ENCODE measurements around the gene KDM7A.

The KDM7A gene

DNA sequence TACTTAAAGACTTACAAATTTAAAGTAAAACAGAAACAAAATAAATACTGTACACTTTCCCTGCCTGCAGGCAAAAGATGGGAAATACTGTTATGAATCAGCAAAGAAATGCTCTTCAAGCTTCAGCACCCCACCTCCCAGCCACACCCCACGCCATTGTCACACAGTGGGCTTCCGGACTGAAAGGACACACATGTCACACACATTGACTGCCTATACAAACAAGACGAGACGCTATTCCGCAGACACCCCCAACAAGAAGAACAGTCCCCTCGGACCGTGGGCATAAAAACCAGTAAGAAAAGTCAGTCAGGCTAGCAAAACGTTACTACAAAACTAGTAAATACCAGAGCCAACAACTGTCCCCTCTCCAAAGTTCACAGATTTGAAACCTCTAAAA lies 91.8 kb downstream of the KDM7A start:
- no peak for DNase-seq (ENCODE audit: low read depth, low spot score)

DNA sequence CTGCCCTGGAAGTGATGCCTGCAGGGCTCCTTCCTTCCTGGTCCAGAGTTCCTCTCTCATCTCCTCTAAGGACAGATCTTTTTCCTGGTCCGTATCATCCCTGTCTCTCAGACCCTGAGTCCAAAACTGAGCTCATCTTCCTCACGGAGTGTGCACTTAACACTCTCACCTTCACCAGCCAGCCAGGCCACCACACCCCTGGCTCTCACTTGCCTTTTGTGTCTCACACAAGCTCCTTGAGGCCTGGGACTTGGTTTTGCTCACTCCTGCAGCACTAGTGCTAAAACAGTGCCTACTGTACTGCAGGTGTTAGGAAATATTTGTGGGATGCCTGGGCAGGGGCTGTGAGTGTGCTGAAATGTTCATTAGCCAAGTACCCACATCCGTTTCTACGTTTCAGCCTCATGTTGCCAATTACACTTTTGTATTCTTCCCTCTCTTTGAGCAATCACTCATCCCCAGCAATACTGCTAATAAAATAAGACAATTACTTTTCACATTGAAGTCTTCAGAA lies 92.6 kb downstream of the KDM7A start:
- no peak for DNase-seq (ENCODE audit: low read depth, low spot score)

DNA sequence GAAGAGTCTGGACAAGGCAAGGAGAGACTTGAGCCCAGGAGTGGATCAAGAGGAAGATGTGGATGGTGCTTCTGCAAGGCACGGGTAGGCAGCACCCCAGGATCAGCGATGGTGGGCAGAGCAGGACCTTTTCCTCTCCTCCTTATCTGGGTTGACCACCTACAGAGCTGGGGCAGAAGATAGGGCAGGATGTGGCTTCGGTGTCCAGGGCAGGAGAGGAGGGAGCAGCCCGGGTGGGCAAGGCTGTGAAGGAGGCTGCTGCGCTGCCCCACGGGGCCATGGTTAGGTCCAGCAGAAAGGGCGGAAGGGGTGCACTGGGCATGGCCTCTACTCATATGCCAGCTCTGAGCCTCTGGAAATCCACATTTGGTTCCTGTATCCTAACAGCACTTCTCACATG lies 94.0 kb downstream of the KDM7A start:
- DNase-seq (ENCODE audit: low read depth, low spot score), result no peak

DNA sequence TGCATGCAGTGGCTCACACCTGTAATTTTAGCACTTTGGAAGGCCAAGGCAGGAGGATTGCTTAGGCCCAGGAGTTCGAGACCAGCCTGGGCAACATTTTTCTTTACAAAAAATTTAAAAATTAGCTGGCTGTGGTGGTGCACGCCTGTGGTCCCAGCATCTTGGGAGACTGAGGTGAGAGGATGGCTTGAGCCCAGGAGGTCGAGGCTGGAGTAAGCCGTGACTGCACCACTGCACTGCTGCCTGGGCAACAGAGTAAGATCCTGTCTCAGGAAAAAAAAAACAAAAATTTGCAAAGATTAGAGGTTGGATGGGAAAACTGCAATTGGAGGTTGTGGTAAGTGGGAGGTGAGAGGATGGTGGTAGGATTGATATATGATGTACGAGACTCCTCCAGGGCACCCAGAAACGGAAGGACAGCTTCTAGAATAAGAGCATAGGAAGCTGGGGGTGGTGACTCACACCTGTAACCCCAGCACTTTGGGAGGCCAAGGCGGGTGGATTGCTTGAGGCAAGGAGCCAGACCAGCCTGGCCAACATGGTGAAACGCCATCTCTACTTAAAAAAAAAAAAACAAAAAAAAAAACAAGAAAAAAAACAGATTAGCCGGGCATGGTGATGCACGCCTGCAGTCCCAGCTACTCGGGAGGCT lies 94.9 kb downstream of the KDM7A start:
- DNase-seq (ENCODE audit: low read depth, low spot score), result no peak

DNA sequence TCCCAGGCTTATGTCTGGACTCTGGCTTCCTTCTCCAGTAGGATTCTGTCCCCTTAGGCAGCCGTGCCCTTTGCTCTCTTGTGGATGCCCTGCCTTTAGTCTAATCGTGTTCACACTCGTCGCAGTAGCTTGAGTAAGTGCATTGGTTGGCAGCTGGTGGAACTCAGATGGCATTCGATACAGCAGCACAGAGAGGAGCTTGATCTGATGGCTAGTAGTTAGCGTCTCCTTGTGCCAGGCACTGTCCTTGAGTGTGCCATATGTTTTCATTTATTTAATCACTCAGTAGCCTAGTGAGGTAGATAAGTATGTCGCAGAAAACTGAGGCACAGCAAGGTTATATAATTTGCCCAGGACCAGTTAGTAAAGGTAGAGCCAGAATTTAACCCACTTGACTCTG lies 95.9 kb downstream of the KDM7A start:
- no peak for DNase-seq (ENCODE audit: low read depth, low spot score)

DNA sequence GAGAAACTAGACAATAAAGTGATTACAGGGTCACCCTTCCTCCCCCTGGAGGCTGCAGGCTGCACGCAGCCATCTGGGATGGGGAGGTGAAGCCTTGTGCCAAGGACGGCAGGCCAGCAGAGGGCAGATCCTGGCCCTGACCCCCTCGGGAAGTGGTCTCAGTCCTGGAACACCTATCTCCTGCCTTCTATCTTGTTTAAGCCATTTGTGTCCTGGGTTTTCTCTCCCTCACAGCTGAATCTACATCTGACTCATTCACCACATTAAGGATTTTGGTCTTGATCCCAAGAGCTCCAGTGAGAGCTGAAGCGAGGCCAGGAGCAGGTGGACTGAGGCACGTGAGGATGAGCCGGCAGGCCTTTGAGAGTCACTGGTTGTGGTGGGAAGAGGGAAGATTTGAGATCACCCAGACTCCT lies 97.7 kb downstream of the KDM7A start:
- no peak for DNase-seq (ENCODE audit: low read depth, low spot score)

DNA sequence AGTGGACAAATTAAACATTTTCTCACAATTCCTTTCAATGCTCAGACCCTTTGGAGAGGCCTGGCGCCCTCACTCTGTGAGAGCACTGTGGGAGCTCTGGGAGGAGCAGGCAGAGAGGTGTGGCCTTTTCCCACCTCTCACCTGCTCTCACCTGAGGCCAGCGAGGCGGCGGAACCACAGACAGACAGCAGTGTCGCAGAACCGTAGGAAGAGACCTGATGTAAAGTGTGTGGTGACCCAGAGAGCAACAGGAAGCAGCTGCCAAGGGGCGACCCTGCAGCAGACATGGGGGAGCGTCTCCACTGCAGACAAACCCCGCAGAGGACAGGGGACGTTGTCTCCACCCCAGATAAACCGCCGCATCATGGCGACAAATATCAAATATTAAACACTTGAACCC lies 98.4 kb downstream of the KDM7A start:
- no peak for DNase-seq (ENCODE audit: low read depth, low spot score)

DNA sequence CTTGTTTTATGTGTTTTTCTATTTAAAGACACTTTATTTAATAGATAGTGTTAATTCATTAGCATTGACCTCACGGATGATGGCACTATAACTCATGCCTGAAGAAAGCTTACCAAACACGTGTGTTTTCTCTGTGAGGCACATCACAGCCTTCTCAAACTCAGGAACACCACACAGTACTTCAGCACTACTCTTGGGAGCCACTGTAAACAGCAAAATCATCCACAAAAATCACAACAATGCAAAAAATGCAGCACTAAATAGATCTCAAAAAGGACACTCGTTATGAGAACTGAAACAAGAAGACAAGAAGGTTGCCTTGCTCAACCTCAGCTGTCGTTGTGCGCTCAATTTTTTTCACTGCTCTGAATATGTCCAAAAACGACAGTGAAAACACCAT lies 102.0 kb downstream of the KDM7A start:
- DNase-seq (ENCODE audit: low read depth, low spot score), result no peak

DNA sequence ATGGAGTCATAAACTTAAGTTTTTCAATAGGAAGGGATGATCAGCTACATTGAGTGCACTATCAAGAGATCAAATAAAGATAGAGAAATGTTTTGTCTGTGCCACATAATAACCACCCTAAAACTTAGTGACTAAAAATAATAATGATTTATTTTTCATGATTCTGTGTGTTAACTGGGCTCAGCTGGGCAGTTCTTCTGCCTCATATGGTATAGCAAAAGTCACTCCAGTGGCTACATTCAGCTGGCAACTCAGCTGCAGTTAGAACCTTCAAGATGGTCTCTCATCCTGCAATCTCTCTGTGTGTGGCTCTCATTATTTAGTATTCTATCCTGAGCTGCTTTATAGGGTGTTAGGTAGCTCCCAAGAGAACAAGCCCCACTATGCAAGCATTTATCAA lies 106.2 kb downstream of the KDM7A start:
- no peak for DNase-seq (ENCODE audit: low read depth, low spot score)

DNA sequence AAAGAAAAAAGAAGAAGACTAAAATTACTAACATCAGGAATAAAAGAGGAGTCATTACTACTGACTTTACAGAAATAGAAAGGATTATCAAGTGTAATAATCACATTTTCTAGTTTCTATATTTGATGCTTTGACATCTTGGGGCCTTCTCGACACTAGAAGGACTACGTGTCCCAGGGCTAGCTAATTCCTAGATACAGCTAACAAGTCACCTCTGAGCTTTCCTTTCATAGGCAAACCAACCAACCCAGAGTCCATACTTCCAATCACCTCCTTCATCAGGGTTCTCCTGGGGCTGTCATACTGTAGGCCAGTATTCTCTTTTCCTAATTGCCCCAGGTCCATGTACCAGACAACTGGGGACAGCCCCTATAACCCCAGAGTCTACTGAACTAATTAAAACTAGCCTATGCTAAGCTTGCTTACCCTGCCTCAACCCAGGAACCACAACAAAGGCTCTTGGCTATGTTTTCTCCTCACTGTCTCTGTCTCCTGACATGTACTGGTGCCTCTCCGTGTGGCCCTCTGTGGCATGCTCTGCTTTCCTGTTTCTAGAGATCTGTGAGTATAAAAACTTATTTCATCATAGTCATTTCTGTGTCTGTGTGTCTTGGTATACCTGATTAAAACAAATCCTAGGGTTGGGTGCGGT lies 107.4 kb downstream of the KDM7A start:
- DNase-seq (ENCODE audit: low read depth, low spot score), result no peak

DNA sequence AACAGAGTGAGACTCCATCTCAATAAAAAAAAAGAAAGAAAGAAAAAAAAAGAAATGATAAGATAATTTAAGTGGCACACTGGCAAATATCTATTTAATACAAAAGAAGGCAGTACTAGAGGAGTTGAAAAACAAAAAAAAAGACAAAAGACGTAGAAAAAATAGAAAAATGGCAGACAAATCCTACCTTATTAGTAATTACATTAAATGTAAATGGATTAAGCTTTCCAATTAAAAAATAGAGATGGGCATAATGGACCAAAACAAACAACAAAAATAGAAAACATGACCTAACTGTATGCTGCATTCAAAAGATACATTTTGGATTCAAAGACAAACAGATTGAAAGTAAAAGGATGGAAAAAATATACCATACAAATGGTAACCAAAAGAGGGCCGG lies 108.8 kb downstream of the KDM7A start:
- DNase-seq (ENCODE audit: low read depth, low spot score), result no peak

DNA sequence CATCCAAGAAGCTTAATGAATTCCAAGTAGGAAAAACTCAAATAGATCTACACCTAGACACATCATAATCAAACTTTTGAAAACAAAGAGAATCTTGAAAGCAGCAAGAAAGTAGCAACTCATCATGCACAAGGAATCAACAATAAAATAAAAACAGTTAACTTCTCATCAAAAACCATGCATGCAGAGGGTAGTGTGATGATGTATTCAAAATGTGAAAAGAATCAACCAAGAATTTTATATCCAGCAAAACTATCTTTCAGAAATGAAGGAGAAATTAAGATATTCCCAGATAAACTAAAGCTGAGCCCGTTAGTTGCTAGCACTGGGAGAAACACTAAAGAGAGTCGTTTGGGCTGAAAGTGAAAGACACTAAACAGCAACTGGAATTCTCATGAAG lies 109.7 kb downstream of the KDM7A start:
- DNase-seq (ENCODE audit: low read depth, low spot score), result no peak

DNA sequence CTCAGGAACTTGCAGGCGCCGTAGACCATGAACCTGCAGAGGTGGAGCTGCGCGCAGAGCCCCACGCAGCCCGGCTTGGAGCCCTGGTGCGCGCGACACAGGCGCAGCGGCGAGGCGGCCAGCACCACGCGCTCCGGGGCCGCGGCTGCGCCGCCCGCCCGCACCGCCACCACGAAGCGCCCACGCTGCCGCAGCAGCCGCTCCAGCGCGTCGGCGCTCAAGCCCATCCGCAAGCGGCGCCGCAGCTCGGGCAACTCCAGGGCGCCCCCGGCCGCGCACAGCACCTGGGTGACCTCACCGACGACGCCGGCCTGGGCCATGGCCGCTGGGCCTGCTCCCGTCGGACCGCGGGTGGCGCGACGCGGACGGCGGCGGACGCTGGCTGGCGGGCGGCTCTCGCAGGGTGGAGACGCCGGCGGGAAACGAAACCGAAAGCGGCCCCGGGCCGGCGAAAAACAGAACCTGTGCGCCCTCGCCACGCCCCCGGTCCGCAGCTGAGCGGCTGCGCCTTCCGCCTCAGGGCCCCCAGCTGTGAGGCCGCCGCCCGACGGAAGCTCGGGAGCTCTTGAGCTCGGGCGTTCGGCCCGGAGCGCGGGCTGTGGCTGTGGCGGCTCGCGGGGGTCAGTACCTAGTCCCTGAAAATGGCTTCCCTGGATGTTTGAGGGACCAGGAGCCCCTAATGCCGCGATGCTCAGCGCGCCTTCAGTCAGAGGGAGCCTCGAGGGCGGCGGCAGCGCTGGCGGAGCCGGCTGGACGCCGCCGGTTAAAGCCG lies 114.1 kb downstream of the KDM7A start, which contains the start of gene PARP12:
Gene PARP12 (minus strand): TSS at position 424 of the 772 bp plus-strand sequence. CDS start 104 bp downstream, at position 320.
- DNase-seq (ENCODE audit: low read depth, low spot score), result peak; percentile 18

DNA sequence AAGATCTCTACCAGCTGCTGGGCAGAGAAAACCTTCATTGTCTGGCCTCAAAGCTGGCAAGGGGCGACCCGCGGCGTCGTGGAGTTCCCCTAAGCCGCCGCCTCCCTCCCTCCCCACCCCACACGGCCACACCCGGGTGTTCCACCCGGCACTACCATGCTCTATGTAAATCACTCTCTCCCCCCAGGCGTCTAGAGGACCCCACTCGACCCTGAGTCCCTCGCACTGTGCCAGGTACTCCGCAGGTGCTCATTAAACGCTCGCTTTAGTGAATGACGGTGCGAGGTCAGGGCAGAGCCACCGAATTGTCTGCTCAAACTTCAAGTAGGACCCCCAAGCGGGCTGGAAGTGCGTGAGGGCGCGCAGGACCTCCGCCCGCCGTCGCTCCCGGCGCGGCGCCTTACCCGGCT lies 114.7 kb downstream of the KDM7A start:
- no peak for DNase-seq (ENCODE audit: low read depth, low spot score)

DNA sequence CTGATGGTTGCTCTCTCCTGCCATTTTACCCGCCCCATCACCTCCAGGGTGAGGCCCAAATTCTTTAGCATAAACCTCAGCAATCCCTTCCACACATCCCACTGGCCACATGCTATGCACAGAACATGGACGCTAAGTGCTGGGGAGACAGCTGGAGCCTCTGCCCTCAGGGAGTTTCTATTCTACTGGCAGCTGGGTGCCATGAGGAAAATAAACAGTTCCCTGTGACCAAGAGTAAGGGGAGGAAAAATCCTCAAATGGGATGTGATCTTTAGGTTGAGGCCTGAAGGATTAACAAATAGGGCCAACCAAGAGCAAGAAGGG lies 115.2 kb downstream of the KDM7A start:
- no peak for DNase-seq (ENCODE audit: low read depth, low spot score)

DNA sequence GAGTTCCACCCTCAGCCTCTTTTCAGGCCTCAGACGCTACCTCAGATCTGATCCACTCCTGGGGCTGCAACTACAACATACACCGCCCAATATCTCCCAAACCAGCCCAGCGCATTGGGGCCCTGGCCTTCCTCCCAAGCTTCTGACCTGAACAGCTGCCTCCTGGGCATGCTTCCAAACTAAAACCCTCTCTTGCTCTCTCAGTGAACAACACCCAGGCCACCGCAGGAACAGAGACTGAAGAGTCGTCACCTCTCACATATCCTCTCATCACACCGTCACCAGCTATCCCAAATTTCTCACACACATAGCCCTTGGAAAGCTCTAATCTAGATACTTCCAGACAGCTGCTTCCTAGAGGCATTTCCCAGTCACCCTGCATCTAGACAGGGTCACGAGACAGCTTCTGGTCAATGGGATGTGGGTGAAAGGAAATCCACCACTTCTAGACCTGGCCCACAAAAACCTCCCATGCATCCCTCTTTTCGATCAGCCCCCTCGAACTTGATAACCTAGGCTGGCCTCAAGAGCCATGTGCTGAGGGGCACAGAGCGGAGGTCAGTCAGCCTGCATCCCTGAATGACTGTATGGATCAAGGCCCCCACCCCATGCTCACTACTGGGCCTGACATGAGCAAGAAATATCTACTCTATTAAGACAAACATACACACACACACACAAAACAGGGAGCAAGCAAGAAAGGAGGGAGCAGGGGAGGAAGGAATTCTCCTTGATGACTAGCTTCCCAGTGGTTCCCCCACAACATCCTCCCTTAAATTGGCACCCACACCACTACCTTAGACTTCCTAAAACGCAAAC lies 115.8 kb downstream of the KDM7A start:
- no peak for DNase-seq (ENCODE audit: low read depth, low spot score)

DNA sequence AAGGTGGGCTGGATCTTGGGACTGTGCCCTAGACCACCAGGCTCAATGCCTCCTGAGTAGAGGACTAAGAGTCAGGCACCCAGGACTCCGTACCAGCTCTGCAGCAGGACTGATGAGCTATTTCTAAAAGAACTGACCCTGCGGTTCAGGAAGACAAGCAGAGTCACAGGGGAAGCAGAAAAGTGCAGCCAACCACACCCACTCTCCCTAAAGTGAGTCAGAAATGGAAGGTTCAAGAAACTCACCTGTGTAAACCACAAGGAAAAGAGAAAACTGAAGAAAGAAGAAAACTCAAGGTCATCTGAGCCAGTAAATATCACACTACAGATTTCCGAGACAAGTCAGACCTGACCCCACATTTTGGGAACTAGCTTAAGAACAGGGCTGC lies 116.5 kb downstream of the KDM7A start:
- DNase-seq (ENCODE audit: low read depth, low spot score), result no peak

DNA sequence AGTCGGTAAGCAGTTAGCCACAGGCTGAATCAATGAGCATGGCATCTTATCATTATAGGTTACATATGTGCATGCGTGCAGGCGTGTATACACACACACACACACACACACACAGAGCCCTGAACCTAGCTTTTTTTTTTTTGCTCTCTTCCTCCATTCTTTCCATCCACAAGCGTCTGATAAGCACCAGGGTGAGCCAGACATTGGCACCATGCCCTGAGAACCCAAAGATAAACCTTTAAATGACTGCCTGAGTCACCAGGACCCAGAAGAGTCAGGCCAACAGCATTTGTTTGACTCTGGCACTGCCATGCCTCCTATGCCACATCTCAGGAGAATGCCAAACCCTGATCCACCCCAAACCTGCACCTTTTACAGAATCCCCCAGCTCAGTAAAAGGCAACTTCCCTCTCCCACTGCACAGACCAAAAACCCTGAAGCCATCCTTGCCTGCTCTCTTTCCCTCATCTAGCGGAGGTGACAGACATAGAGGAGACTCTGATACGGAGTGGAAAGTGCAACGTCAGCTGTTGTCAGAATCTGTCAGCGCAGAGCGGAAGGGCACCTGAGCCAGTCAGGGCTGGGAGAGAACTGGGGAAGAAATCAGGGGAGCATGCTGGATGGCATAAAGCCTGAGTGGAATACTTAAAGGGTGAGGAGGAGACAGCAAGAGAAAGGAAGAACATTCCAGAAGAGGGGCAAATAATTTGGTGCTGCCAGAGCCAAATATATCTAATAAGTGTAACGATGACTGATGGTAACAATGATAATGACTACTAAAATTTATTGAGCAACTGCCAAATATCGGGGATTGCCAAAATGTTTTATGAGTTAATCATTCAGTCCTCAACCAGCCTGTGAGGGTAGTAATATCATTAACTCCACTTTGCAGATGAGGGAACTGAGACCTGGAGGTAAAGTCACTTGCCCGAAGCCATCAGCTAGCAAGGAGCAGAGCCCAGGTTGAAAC lies 117.2 kb downstream of the KDM7A start:
- DNase-seq (ENCODE audit: low read depth, low spot score), result no peak

DNA sequence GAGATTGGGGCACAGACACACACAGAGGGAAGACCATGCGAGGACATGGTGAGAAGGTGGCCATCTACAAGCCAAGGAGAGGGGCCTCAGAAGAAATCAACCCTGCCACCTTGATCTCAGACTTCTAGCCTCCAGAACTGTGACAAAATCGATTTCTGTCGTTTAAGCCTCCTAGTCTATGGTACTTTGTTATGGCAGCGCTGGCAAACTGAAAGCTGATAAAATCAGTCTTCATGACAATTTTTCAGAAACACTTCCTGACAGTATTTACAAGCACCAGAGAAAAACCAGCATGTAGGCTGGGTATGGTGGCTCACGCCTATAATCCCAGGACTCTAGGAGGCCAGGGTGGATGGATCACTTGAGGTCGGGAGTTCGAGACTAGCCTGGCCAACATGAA lies 118.3 kb downstream of the KDM7A start:
- no peak for DNase-seq (ENCODE audit: low read depth, low spot score)

DNA sequence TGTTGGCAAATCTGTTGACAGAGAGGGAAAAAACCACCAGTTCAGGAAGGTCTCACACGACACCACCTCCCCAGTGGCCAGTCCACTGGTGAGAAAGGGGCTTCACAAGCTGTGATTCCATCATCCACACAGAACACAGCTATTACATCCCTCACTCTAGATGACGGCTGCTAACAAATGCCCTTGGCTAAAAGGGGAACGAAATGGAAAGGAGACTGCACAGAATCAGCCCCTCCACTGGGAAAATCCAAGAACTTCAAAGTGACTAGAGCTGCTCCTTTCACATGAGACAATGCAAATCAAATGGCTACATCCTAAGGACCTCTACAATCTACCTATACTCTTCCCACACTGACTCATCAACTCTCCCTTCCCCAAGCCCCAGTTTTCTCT lies 119.6 kb downstream of the KDM7A start:
- DNase-seq (ENCODE audit: low read depth, low spot score), result no peak

All from brain pericyte (primary cell).